ENCODE measurements around the gene FSIP1. TPM values are rescaled to one million over a fixed set of nuclear protein-coding genes. Genes with fewer than 3 reads are reported as not detected.

FSIP1 gene
- total RNA-seq, 6 donors from 2014 or later, result 0.26 to 3.2 (median 0.79) TPM; not detected in 2

- Histone ChIP-seq H3K9me3 (no peaks in the 10 kb centered on the region), H3K4me1 (no peaks in the 10 kb centered on the region), H3K36me3 (no peaks in the 10 kb centered on the region), H3K27ac (no peak overlapping the region), H3K4me3 (no peak overlapping the region), H3K27me3 (no peaks in the 10 kb centered on the region)
- no peak for DNase-seq
- TF ChIP-seq, protein P1, sequence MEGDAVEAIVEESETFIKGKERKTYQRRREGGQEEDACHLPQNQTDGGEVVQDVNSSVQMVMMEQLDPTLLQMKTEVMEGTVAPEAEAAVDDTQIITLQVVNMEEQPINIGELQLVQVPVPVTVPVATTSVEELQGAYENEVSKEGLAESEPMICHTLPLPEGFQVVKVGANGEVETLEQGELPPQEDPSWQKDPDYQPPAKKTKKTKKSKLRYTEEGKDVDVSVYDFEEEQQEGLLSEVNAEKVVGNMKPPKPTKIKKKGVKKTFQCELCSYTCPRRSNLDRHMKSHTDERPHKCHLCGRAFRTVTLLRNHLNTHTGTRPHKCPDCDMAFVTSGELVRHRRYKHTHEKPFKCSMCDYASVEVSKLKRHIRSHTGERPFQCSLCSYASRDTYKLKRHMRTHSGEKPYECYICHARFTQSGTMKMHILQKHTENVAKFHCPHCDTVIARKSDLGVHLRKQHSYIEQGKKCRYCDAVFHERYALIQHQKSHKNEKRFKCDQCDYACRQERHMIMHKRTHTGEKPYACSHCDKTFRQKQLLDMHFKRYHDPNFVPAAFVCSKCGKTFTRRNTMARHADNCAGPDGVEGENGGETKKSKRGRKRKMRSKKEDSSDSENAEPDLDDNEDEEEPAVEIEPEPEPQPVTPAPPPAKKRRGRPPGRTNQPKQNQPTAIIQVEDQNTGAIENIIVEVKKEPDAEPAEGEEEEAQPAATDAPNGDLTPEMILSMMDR (IDR thresholded peaks at IDR 0.05), result no peak
- TF ChIP-seq POLR2AphosphoS5 (IDR thresholded peaks at IDR 0.05) (no peak), EP300 (IDR thresholded peaks at IDR 0.05) (no peak), POLR2A (IDR thresholded peaks at IDR 0.05) (no peak)
- no peak for ATAC-seq (ENCODE audit: low FRiP score in 2 of 2)
- 72 to 83% methylated on average over 6 of the region's 6 CpGs for WGBS, 2 donors
Measured at GRCh38 chr15:39690881-39691634, 91.6 kb downstream of the FSIP1 start.

DNA sequence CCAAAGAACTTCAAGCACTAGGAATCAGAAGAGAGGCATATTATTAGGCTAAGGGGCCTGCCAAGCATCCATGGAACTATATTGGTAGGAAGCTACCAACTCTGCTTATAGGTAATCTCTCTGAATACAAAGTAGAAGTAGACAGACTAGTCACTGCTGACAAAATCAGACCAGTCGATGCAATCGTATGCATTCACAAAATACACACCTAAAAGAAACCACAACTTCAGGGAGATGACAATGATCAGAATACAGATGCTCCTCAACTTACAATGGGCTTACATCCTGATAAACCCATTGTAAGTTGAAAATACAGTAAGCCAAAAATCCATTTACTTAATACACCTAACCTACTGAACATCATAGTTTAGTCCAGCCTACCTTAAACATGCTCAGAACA lies 94.7 kb downstream of the FSIP1 start:
- no peak for DNase-seq
- Histone ChIP-seq H3K27me3 (no peaks in the 10 kb centered on the region), H3K27ac (no peak overlapping the region), H3K4me3 (no peak overlapping the region), H3K9me3 (no peaks in the 10 kb centered on the region), H3K36me3 (no peaks in the 10 kb centered on the region), H3K4me1 (no peaks in the 10 kb centered on the region)
- TF ChIP-seq POLR2AphosphoS5 (IDR thresholded peaks at IDR 0.05) (no peak), POLR2A (IDR thresholded peaks at IDR 0.05) (no peak), EP300 (IDR thresholded peaks at IDR 0.05) (no peak)
- TF ChIP-seq, protein P1 (IDR thresholded peaks at IDR 0.05), result no peak
- 88 to 94% methylated on average over 2 of the region's 2 CpGs for WGBS, 2 donors
- no peak for ATAC-seq (ENCODE audit: low FRiP score in 2 of 2)

DNA sequence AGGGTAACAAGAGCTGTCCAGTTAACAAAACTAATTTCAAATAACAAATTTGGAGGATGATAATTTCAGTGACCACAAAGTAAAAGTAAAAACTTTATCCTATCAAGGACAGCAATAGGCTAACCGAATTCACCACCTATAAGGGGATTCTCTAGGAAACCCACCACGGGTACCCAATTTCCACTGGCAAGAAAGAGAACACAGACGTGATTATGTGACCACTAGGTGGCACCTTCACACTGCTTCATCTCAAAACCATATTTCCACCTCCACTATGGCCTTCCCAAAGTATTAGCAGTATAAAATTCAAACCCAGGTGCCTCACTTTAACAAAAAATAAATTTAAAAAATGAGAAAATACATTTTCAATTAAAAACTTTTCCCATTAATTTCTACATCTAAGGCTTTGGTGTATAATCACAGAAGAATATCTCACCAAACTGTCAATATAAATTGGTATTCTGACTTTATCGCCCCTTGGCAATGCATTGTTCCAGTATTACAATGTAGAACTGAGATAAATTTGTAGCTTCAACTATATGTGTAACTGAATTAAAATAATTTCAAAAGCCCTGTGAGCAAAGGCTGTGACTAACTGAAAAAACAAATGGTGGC lies 96.5 kb downstream of the FSIP1 start:
- 25 to 26% methylated on average over 4 of the region's 4 CpGs for WGBS, 2 donors
- H3K4me3 ChIP-seq, result no peak overlapping the region
- ATAC-seq (ENCODE audit: low FRiP score in 2 of 2), result peak in 1 of 2 donors; percentile 60
- H3K9me3 ChIP-seq, result no peaks in the 10 kb centered on the region
- no peak overlapping the region for H3K27ac ChIP-seq
- no peak for TF ChIP-seq EP300 (IDR thresholded peaks at IDR 0.05)
- TF ChIP-seq, protein P1 (IDR thresholded peaks at IDR 0.05), result peak; percentile 37 to 73 (median 61)
- no peaks in the 10 kb centered on the region for H3K36me3 ChIP-seq
- no peak for DNase-seq
- H3K27me3 ChIP-seq, result no peaks in the 10 kb centered on the region
- H3K4me1 ChIP-seq, result no peaks in the 10 kb centered on the region

DNA sequence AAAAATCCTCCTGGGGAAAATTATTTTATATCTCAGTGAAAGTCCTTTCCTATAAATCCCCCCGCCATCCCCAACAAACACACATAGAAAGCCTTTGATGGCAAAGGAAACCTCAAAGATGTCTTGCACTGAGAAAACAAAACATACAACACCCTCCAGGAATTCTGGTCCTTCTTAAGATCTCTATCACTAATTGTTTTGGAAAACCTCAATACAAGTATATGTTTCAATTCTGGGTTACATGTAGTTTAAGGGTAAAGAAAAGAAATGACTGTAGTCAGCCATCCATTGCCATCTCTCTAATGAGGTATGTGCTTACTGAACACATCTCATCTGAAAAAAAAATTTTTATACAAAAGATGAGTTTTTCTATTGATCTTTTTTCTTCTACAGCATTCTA lies 97.3 kb downstream of the FSIP1 start:
- no peak for ATAC-seq (ENCODE audit: low FRiP score in 2 of 2)
- WGBS, 2 donors, result 50 to 95% methylated on average over 1 of the region's 1 CpG

More for the DNA sequence above, 97.3 kb downstream of the FSIP1 start:
- Histone ChIP-seq H3K4me1 (no peaks in the 10 kb centered on the region), H3K4me3 (no peak overlapping the region), H3K27ac (no peak overlapping the region), H3K9me3 (no peaks in the 10 kb centered on the region), H3K27me3 (no peaks in the 10 kb centered on the region), H3K36me3 (no peaks in the 10 kb centered on the region)
- DNase-seq, result no peak
- no peak for TF ChIP-seq POLR2AphosphoS5 (IDR thresholded peaks at IDR 0.05)
- TF ChIP-seq, protein P1 (IDR thresholded peaks at IDR 0.05), result no peak
- TF ChIP-seq EP300 (IDR thresholded peaks at IDR 0.05), result no peak
- no peak for TF ChIP-seq POLR2A (IDR thresholded peaks at IDR 0.05)

Measured in upper lobe of left lung (tissue), 6 donors.